Neuronal stem cell (in vitro differentiated cells): Measurements from ENCODE around the gene SPPL2C.

Source experiments
- DNase-seq: peaks from one replicate; pipeline ENCODE4 v3.0.0-alpha.2; 2013; ENCODE audit warnings: low spot score
- H2AFZ ChIP-seq: one replicate; pipeline ENCODE4 v1.6.1; 2013; ENCODE audit warnings: mild to moderate bottlenecking, low read length, inconsistent platforms
- H2AK5ac ChIP-seq: 2 replicates; pipeline ENCODE4 v1.6.1; 2013; ENCODE audit warnings: low read depth, mild to moderate bottlenecking, inconsistent platforms, low read length, moderate library complexity, mixed read lengths
- H2BK120ac ChIP-seq: 2 replicates; pipeline ENCODE4 v1.6.1; 2013; ENCODE audit warnings: low read depth, mild to moderate bottlenecking, inconsistent platforms, low read length, moderate library complexity, mixed read lengths
- H2BK12ac ChIP-seq: one replicate; pipeline ENCODE4 v1.6.1; 2013; ENCODE audit warnings: low read length, inconsistent platforms
- H2BK15ac ChIP-seq: 2 replicates; pipeline ENCODE4 v1.6.1; 2013; ENCODE audit warnings: mild to moderate bottlenecking, low read length, inconsistent platforms, mixed read lengths
- H2BK5ac ChIP-seq: one replicate; pipeline ENCODE4 v1.6.1; 2013; ENCODE audit warnings: inconsistent platforms, mild to moderate bottlenecking, low read length, moderate library complexity
- H3K14ac ChIP-seq: one replicate; pipeline ENCODE4 v1.6.1; 2013; ENCODE audit warnings: low read length, inconsistent platforms
- H3K18ac ChIP-seq: 2 replicates; pipeline ENCODE4 v1.6.1; 2013; ENCODE audit warnings: low read length, inconsistent platforms
- H3K23ac ChIP-seq: 2 replicates; pipeline ENCODE4 v1.6.1; 2013; ENCODE audit warnings: low read depth, mild to moderate bottlenecking, mixed read lengths, low read length, inconsistent platforms; ENCODE audit not compliant: poor library complexity
- H3K27ac ChIP-seq: replicated peaks from 3 replicates; pipeline ENCODE4 v1.5.1; 2013; ENCODE audit warnings: low read length, inconsistent platforms
- H3K27me3 ChIP-seq, 3 experiments: 2 replicates each; pipeline ENCODE4 v1.6.1; 2013; ENCODE audit warnings: low read length in 3 of 3, mild to moderate bottlenecking in 2 of 3, inconsistent platforms in 1 of 3, low read depth in 1 of 3, mixed read lengths in 1 of 3, moderate library complexity in 1 of 3; ENCODE audit not compliant: control insufficient read depth in 3 of 3, insufficient read depth in 3 of 3
- H3K36me3 ChIP-seq, 2 donors: replicated peaks in 1 of 2; 2 replicates each; pipeline ENCODE4 v1.6.1; 2013; ENCODE audit warnings: low read length in 2 of 2; ENCODE audit not compliant: control insufficient read depth in 2 of 2, insufficient read depth in 2 of 2
- H3K4ac ChIP-seq: 2 replicates; pipeline ENCODE4 v1.6.1; 2013; ENCODE audit warnings: inconsistent platforms, mild to moderate bottlenecking, low read length, moderate library complexity
- H3K4me1 ChIP-seq, 2 donors: 1 replicate in 1 of 2; 2 replicates in 1 of 2; pipeline ENCODE4 v1.6.1; 2013; ENCODE audit warnings: low read length in 2 of 2, low read depth in 1 of 2; ENCODE audit not compliant: control insufficient read depth in 2 of 2, insufficient read depth in 1 of 2
- H3K4me2 ChIP-seq: one replicate; pipeline ENCODE4 v1.6.1; 2013; ENCODE audit warnings: mild to moderate bottlenecking, low read length, inconsistent platforms; ENCODE audit not compliant: insufficient read depth, poor library complexity, severe bottlenecking
- H3K4me3 ChIP-seq, 2 donors: 2 replicates each; pipeline ENCODE4 v1.5.1; 2013; ENCODE audit warnings: low read length in 2 of 2, mild to moderate bottlenecking in 2 of 2, inconsistent platforms in 1 of 2, moderate library complexity in 1 of 2
- H3K79me1 ChIP-seq: one replicate; pipeline ENCODE4 v1.6.1; 2013; ENCODE audit warnings: low read depth, mild to moderate bottlenecking, inconsistent platforms, low read length, moderate library complexity
- H3K9ac ChIP-seq: one replicate; pipeline ENCODE4 v1.6.1; 2013; ENCODE audit warnings: mild to moderate bottlenecking, low read depth, low read length, inconsistent platforms; ENCODE audit not compliant: poor library complexity
- H3K9me3 ChIP-seq, 2 donors: replicated peaks in 1 of 2; 2 replicates each; pipeline versions ENCODE3 to v1.6.1; 2013; ENCODE audit warnings: low read length in 2 of 2, mild to moderate bottlenecking in 2 of 2, inconsistent platforms in 1 of 2, low read depth in 1 of 2, mixed read lengths in 1 of 2, moderate library complexity in 1 of 2; ENCODE audit not compliant: control insufficient read depth in 2 of 2, insufficient read depth in 1 of 2
- H4K8ac ChIP-seq: one replicate; pipeline ENCODE4 v1.6.1; 2013; ENCODE audit warnings: low read depth, mild to moderate bottlenecking, inconsistent platforms, low read length, moderate library complexity
- H4K91ac ChIP-seq: one replicate; pipeline ENCODE4 v1.6.1; 2013; ENCODE audit warnings: low read length, low read depth, mild to moderate bottlenecking, inconsistent platforms; ENCODE audit not compliant: poor library complexity
- WGBS, 2 donors: extraction: QIAGEN DNeasy Blood & Tissue Kit; methylation state at CpG; one replicate each; pipeline ENCODE4 v1.1.7; 2013; ENCODE audit warnings: missing lambda C conversion rate in 2 of 2, mixed read lengths in 1 of 2; ENCODE audit not compliant: insufficient read length in 2 of 2, insufficient replicate concordance in 1 of 2; ENCODE audit errors: extremely low coverage in 2 of 2; 5-methylcytosine and 5-hydroxymethylcytosine counted together

The SPPL2C gene

DNA sequence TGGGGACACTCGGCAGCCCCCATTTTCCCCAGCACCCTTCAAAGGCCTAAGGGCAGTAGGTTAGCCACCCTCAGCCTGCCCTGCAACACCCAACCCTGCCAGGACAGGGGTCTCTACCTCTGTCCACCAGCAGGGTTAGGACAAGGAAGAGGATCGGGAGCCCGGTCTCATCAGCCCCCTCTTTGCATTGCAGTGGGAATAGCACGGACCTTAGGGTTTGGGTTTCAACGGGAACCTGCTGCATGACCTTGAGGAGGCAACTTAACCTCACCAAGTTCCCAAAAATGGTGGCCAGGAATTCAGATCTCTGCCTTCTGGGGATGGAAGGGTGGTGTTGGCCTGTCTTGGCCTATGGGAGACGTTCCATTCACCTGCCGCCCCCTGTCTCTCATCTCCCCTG, 20.2 kb upstream of the SPPL2C start:
- no peak for DNase-seq
- H3K4me2 ChIP-seq = no peak overlapping the region

DNA sequence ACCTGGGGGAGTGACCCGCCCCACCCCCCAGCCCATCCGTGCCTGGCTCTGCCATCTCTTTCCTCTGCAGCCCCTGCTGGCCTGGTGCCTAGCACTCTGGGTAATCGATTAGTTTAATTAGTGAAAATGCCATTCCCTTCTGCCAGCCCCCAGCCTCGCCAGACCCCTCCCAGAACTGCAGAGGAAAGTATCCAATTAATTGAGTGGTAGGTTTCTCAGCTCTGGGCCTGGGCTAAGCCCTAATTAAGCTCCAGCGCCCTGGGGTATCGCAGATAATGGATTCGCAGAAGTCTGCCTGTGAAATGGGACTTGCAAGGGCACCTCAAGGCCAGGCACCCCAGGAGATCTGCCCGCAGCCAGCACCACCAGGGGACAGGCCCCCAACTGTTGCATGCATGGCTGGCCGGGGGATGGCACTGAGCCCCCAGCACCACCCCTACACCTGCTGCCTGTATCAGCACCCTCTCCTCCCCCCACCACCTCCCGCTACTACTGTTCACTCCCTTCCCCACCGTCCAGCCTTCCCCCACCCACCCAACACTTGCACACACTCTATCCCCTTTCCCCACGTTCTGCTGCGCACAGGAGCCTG, 19.7 kb upstream of the SPPL2C start:
- no peak overlapping the region for H3K4me2 ChIP-seq
- no peak for DNase-seq
- H2BK5ac ChIP-seq = no peak overlapping the region
- H3K9me3 ChIP-seq = no peaks in the 10 kb centered on the region
- no CpG with 5 or more reads among the region's 13 CpGs for WGBS, 2 donors
- H3K18ac ChIP-seq = no peak overlapping the region
- peaks cover 0 to 2% of the 10 kb centered on the region in 2 donors for H3K4me1 ChIP-seq
- H3K14ac ChIP-seq = peak overlapping the region; percentile 56
- H3K23ac ChIP-seq = no peak overlapping the region
- H4K91ac ChIP-seq = no peak overlapping the region
- H3K9ac ChIP-seq = peak overlapping the region; percentile 84
- H3K4ac ChIP-seq = no peak overlapping the region
- no peak overlapping the region for H2BK15ac ChIP-seq
- H4K8ac ChIP-seq = no peak overlapping the region
- no peak overlapping the region for H3K27ac ChIP-seq
- no peaks in the 10 kb centered on the region for H3K36me3 ChIP-seq
- no peak overlapping the region for H3K4me3 ChIP-seq
- H2BK12ac ChIP-seq = no peak overlapping the region
- no peak overlapping the region for H2AFZ ChIP-seq
- H3K79me1 ChIP-seq = no peaks in the 10 kb centered on the region
- H2AK5ac ChIP-seq = no peak overlapping the region
- no peak overlapping the region for H2BK120ac ChIP-seq
- peaks cover 0 to 24% (median 0%) of the 10 kb centered on the region in 3 experiments for H3K27me3 ChIP-seq

More for the DNA sequence above, 20.2 kb upstream of the SPPL2C start:
- Histone ChIP-seq H4K8ac (no peak overlapping the region), H3K36me3 (no peaks in the 10 kb centered on the region), H3K18ac (peak overlapping the region; percentile 64), H3K14ac (no peak overlapping the region), H3K9ac (peak overlapping the region; percentile 84), H2AK5ac (no peak overlapping the region), H3K27me3 (peaks cover 0 to 24% (median 0%) of the 10 kb centered on the region in 3 experiments), H2BK120ac (no peak overlapping the region), H2AFZ (no peak overlapping the region), H3K27ac (no peak overlapping the region), H4K91ac (no peak overlapping the region), H2BK15ac (peak overlapping the region; percentile 81), H3K4ac (no peak overlapping the region), H3K9me3 (no peaks in the 10 kb centered on the region), H2BK12ac (no peak overlapping the region), H2BK5ac (no peak overlapping the region), H3K4me1 (peaks cover 0 to 2% of the 10 kb centered on the region in 2 donors), H3K79me1 (no peaks in the 10 kb centered on the region), H3K4me3 (no peak overlapping the region), H3K23ac (no peak overlapping the region)
- no CpG with 5 or more reads among the region's 7 CpGs for WGBS, 2 donors

- Histone ChIP-seq H3K4me1 (peaks cover 0 to 2% of the 10 kb centered on the region in 2 donors), H2AFZ (no peak overlapping the region), H3K4me2 (no peak overlapping the region), H2AK5ac (peak overlapping the region; percentile 37), H2BK5ac (no peak overlapping the region), H2BK15ac (no peak overlapping the region), H3K4me3 (no peak overlapping the region), H3K27me3 (peaks cover 0 to 22% (median 0%) of the 10 kb centered on the region in 3 experiments), H3K14ac (no peak overlapping the region), H3K9ac (no peak overlapping the region), H3K79me1 (no peaks in the 10 kb centered on the region), H3K23ac (no peak overlapping the region), H3K18ac (no peak overlapping the region), H3K36me3 (no peaks in the 10 kb centered on the region), H3K4ac (no peak overlapping the region), H4K91ac (no peak overlapping the region), H3K27ac (no peak overlapping the region), H4K8ac (no peak overlapping the region), H3K9me3 (no peaks in the 10 kb centered on the region), H2BK120ac (no peak overlapping the region), H2BK12ac (no peak overlapping the region)
- DNase-seq = no peak
- WGBS, 2 donors = no CpG with 5 or more reads among the region's 14 CpGs
These were observed 18.9 kb upstream of the SPPL2C start for GRCh38 chr17:45825792-45826191.

- Histone ChIP-seq H2BK15ac (no peak overlapping the region), H3K4me3 (no peak overlapping the region), H3K27ac (no peak overlapping the region), H3K4me2 (no peak overlapping the region), H3K27me3 (peaks cover 0 to 22% (median 0%) of the 10 kb centered on the region in 3 experiments), H3K9ac (no peak overlapping the region), H3K23ac (no peak overlapping the region), H3K79me1 (no peaks in the 10 kb centered on the region), H2BK5ac (no peak overlapping the region), H3K14ac (no peak overlapping the region), H2BK12ac (no peak overlapping the region), H2AK5ac (peak overlapping the region; percentile 70), H3K9me3 (no peaks in the 10 kb centered on the region), H2BK120ac (no peak overlapping the region), H4K8ac (no peak overlapping the region), H3K4ac (no peak overlapping the region), H4K91ac (no peak overlapping the region), H2AFZ (no peak overlapping the region), H3K18ac (no peak overlapping the region), H3K36me3 (no peaks in the 10 kb centered on the region), H3K4me1 (peaks cover 0 to 2% of the 10 kb centered on the region in 2 donors)
- WGBS, 2 donors = no CpG with 5 or more reads among the region's 16 CpGs
- no peak for DNase-seq
These were observed 17.6 kb upstream of the SPPL2C start for GRCh38 chr17:45826919-45827588.
